GM21723 (cell line): Measurements from ENCODE around the gene KRABD2.
"Not testable (repeated sequence)": the region's sequence is repeated elsewhere in the genome, so short reads cannot be mapped to it uniquely, and the experiment has no call there.

Experiments
- ATAC-seq: cut with Tn5 transposase; IDR thresholded peaks from one replicate; pipeline ENCODE4 v1.9.1; 2021; ENCODE audit warnings: mild to moderate bottlenecking, moderate library complexity; ENCODE audit not compliant: unreplicated experiment

KRABD2 gene

DNA sequence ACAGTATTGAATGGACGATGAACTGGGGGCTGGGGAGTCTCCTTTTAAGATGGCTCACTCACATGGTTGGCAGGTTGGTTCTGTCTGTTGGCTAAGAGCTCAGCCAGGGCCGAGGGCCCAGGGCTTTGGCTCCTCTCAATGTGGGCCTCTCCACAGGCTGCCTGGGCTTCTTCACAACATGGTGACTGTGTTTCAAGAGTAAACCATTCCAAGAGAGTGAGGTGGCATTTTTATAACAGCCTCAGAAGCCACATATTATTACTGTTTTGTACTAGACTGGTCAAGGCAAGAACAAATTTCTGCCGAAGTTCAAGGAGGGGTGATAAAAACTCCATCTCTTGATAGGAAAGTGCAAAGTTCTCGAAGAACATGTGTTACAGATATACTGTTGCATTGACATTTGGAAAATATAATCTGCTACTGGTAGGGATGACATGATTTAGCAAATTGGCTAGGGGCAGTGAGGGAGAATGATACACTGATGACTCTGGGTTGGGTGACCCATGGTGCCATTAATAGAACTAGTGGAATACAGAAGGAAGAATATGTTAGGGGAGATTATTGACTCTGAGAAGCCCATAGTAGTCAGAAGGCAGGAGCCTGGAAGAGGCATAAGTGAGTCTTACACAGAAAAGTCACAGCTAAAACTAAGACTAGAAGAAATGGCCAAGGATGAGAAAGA lies 13.7 kb downstream of the KRABD2 start:
- ATAC-seq = no peak

DNA sequence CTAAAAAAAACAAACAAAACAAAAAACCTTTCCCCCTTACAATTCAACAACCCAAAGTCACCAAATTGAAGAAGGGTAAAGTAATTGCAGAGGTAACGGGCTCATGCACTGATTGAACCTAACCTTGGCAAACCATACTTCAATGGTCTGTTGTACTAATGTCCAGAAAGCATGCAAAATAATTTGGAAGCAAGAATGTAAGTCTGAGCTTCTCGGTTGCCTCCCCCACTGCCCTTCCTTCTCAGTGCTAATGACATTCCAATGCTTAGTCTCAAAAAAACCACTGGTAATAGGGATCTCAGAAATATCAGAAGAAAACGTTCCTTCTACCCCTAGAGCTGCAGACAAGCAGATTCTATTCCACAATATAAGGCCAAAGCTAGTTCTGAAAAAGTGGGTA lies 15.8 kb downstream of the KRABD2 start:
- no peak for ATAC-seq

DNA sequence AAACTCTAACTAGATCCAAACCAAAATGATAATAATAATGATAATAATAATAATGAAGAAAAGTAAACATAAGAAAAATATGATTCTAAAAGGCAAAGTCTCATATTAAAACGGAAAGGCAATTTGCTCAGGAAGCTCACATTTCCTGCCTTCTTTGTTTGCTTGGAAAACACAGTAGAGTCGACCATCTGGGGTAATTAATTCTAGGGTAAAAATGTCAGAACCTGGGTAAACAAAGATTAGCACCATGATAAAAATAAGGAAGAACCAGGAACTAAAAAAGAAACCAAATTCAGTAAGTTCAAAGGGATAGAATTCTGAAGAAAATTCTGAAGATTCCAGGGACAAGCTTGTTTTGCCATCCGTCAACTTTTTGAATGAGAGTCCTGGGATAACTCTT lies 16.2 kb downstream of the KRABD2 start:
- ATAC-seq = no peak

DNA sequence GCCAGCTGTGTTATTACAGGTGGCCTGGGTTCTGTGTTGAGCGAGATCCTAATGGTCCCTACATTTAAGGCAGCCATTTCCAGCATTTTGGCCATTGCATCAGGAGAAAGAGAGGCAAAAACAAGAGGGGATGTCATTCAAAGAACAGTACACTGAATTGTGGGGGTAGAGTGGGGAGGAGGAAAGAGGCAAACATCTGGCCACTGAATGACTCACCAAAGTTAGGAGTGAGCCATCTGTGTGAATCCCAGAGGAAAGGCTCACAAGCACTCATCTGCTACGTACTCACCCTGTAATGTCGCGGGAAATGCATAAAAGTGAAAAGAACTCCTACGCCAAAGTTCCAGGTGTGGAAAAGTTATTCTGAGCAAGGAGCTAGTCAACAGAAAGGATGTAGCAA lies 16.7 kb downstream of the KRABD2 start:
- ATAC-seq = no peak

DNA sequence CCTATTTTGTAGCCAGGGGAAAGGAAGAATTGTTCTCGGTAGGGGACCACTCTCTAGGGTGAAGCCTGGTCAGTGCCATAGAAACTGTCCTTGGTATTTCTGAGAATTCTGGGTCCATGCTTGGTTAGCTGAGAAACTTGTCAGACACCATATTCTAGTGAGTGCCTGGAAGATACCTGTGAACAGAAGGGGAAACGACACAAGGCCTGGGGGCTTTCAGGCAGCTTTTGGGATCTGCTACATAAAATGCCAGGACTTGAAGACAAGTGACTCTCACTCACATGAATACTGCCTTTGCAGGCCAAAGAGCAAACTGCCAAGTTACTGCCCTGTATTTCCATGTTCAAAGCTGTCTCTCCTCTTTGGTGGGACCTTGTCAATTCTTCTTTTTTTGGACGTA lies 18.6 kb downstream of the KRABD2 start:
- no peak for ATAC-seq

DNA sequence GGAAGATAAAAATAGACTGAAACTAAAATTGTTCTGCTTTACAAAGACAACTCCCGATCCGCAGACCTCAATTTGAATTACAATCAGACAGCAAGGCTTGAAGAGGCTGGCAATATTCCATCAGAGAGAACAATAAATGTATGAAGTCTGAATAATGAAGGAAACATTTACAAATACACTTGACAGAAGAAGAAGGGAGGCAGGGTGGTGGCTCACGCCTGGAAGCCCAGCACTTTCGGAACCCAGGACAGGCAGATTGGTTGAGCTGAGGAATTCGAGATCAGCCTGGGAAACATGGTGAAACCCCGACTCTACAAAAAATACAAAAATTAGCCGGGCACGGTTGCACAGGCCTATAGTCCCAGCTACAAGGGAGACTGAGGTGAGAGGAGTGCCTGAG lies 22.3 kb downstream of the KRABD2 start:
- ATAC-seq = no peak

DNA sequence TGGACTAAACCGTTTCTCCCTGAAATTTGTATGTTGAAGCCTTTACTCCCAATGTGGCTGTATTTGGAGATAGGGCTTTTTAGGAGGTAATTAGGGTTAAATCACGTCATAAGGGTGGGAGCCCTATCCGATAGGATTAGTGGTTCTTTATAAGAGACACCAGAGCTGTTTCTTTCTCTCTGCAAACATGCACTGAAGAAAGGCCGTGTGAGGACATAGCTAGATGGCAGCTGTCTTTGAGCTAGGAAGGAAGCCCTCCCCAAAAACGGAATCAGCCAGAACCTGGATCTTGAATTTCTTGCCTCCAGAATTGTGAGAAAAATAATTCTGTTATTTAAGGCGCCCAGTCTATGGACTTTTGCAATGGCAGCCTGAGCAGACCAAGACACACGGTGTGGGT lies 22.8 kb downstream of the KRABD2 start:
- ATAC-seq = no peak

DNA sequence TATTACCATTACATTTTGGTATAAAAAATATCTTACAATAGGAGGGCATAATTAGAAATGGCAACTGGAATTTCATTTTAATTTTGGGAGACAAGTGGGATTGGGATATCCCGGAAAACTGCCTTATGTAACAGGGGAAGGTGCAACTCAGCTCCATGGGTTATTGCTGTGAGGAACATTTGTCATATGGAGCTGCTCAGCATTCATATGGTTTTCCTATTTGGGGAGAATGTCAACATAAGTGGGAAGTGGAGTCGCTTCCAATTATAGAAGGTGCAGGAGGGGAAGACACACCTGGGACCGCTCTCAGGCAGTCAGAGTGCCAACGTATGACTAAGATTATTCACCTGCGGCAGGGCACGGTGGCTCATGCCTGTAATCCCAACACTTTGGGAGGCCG lies 26.2 kb downstream of the KRABD2 start:
- ATAC-seq = no peak

DNA sequence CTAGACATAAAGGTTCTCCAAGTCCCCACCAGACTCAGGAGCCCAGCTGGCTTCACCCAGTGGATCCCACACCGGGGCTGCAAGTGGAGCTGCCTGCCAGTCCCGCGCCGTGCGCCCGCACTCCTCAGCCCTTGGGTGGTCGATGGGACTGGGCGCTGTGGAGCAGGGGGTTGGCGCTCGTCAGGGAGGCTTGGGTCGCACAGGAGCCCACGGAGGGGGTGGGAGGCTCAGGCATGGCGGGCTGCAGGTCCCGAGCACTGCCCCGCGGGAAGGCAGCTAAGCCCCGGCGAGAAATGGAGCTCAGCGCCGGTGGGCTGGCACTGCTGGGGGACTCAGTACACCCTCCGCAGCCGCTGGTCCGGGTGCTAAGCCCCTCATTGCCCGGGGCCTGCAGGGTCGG lies 29.5 kb downstream of the KRABD2 start:
- not testable (repeated sequence) for ATAC-seq

DNA sequence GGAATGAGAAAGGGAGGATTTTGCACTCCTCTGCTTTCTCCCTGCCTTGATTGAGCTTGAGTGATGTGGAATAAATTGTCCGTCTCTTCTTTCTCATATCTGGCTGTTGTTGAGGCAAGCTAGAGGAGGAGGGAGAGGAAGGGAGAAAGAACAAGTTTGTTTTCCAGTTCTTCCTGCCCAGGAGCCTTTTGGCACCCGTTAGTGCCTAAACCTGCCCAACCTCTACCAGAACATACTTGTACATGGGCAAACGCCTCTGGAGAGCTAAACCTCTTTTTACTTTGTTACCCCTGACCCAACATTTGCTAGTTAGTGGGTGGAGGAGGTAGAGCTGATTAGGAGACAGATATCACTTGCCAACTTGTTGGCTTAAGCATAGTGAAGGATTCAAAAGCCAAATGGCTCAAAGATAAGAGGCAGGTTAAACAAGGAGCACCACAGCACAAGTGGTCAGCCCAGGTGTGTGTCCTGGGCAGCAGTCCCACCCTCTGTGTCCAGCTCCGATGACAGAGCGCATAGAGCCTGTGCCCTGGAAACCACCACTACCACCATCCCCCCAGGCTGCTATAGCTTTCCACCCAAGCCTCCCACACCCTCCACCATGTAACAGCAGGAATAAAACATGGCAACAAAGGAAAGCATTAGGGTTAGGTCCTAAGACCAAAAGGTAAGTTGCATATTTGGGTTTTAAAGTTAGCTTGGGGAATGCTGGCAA lies 30.4 kb downstream of the KRABD2 start:
- ATAC-seq = no peak

DNA sequence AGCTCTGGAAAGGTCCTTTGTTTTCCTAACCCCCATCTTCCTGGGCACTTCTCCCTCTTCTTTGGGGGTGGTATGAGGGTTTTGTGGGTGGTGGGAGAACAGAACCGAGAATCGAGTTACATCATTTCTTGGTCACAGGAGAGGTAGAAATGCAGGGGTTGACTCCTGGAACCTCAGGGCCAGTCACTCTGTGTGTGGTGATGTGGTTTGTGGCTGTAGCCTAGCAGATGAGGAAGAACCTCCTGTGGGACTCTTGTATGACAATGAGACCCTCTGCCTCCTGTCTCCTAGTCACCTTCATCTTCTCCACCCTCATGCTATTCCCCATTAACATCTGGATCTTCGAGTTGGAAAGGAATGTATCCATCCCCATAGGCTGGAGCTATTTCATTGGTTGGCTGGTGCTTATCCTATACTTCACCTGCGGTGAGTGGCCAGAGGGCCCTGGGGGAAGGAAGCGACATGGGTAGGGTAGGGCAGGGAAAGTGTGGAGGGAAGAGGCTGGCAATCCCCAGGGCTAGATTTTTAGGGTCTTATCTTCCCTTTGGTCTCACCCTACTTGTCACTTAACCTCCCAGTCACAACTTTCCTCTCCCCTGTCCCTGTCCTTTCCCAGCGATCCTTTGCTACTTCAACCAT lies 31.3 kb downstream of the KRABD2 start:
- ATAC-seq = no peak

DNA sequence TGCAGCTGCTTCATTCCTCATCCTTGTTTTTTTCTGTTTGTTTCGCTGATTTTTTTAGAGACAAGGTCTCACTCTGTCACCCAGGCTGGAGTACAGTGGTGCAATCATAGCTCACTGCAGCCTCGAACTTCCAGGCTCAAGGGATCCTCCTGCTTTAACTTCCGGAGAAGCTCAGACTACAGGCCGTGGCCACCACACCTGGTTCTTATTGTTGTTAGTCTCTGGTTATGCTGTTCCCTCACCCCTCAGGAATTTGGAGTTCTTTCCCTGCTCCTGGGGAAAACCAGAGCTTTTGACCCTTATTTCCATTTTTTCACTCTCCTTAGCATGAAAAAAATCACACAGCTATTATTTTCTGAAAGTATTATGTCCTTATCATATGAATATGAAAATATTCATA lies 35.0 kb downstream of the KRABD2 start:
- ATAC-seq = no peak

DNA sequence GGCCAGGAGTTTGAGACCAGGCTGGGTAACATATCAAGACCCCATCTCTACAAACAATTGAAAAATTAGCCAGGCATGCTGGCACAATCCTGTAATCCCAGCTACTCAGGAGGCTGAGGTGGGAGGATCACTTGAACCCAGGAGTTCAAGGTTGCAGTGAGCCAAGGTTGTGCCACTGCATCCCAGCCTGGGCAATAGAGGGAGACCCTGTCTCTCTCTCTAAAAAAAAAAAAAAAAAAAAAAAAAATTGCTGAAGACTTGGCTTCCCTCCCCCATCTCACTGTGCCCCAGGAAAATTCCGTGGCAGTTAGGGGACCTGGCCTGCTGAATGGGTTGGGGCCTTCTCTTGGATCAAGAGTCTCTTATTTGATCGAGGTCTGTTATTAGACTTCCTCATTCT lies 37.0 kb downstream of the KRABD2 start, which contains the start of gene ODF4:
Gene ODF4 (plus strand): TSS at position 301 of the 400 bp plus-strand sequence. CDS start 212 bp downstream, outside the sequence.
- ATAC-seq = no peak

DNA sequence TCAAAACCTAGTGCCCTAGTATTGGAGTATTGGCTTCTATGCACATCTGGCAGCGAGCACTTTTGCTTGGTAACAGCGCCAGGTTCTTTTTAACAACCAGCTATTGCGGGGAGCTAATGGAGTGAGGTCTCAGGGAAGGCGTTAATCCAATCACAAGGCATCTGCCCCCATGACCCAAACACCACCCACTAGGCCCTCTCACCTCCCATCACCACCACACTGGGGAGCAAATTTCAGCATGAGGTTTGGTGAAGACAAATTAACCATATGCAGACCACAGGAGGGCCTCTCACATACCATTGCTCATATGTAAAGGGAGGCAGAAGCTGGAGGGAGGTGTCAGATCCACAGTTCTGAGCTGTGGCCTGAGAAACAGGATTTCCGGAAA lies 37.8 kb downstream of the KRABD2 start:
- ATAC-seq = no peak

DNA sequence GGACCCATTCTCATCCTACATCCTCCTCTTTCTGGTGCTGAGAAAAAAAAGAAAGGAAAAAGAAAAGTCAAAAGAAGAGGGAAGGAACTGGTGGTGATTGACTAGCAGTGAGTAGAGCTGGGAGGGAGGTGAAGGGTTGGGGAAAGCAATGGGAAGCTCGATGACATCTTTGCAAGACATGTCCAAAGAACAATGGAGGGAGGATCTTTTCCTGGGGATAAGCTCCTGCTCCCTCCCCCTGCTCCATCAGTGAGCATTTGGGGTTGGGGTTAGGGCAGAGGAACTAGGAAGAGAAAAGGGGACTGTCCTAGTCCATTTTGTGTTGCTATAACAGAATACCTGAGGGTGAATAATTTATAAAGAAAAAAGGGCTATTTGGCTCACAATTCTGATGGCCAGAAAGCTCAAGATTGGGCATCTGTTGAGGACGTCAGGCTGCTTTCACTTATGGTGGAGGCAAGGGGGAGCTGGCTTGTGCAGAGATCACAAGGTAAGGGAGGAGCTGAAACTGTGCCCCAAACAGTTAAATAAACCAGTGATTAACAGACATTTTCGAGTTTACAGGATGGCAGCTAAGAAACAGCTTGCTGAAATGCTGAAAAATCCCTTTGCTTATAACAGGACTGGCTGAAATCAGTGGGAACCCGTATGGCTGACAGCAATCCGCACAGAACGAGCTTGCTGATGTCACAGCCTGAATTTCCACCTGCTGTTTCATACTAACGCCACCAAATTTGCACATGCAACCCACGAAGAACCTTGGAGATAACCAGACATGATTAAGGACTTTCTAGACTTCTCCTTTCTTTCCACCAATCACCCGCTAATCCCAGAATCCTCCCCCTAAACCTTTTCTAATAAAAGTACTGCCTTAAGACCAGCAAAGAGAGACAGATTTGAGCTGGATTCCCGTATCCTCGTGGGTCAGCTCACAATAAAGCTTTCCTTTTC lies 38.4 kb downstream of the KRABD2 start:
- no peak for ATAC-seq

DNA sequence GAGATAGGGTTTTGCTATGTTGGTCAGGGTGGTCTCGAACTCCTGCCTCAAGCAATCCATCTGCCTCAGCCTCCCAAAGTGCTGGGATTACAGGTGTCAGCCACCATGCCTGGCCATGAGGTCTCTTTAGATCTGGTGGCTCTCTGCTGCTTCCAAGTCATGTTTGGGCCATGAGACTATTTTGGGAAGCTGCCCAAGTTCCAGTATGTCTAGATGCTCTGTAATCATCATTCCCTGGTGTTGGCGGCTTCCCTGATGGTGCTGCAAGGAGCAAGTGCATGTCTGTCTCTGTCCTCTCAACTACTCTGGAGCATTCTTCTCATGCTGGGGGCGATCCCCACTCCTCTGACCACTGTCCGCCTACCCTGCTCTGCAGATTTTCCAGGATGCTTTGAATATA lies 43.2 kb downstream of the KRABD2 start:
- no peak for ATAC-seq

DNA sequence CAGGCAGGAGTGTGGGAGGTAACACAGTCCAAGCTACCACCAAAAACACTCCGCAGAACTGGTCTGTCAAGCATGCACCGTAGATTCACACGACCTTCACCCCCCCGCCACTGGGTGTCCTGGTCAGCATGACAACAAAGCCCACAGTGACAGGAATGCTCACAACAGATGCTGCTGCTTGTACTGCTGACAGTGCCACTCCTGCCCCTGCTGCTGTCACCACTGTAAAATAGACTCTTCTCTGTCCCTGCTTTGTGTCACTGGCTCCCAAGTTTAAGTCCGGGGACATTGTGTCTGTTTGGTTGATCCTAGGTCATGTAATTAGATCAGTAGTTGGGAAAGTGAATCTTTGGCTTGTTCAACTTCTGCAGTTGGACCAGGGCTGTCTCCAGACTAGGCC lies 43.8 kb downstream of the KRABD2 start:
- ATAC-seq = no peak

DNA sequence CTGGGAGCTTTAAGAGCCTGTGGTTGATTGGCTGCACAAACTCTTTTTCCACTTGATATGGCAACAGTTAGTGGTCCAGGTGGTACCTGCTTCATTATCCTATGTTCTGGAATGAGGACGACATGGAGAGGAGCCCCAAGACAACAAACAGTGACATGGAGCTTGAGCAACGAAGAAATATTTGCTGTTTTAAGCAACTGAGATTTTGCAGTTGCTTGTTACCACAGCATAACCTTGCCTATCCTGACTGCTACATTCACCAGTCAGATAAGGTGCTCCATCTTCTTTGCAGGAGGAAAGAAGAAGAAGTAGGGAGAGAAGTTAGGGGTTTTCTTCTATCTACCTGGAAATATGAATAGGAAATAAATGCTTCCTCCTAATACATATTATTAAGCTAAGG lies 44.4 kb downstream of the KRABD2 start:
- no peak for ATAC-seq

DNA sequence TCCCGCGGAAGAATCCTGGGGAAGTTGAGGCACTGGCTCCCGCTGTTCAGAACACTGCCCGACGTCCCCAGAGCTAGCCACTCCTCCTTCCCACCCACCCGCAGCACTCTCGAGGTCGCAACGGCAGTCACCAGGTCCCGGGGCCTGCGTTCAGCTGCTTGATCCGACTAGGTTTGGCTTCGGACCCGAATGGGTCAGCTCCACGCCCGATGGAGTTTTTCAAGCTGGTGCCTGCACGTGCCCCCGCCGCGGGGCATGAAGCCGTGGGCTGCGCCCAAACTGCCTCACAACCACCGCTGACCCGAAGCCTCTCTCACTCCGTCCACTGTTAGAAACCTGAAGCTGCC lies 49.2 kb downstream of the KRABD2 start:
- no peak for ATAC-seq
